IPS-15b (cell line): ENCODE data around the gene PKD2L2.
A peak's percentile ranks its signal among the peaks of the same experiment; 100 is the strongest.
"Not testable (repeated sequence)": the region's sequence is repeated elsewhere in the genome, so short reads cannot be mapped to it uniquely, and the experiment has no call there.

Experiments used
- H3K27me3 ChIP-seq: one replicate; pipeline ENCODE4 v1.6.1; 2013; ENCODE audit warnings: low read length; ENCODE audit not compliant: control insufficient read depth, insufficient read depth
- H3K36me3 ChIP-seq: one replicate; pipeline ENCODE4 v1.6.1; 2013; ENCODE audit warnings: low read length; ENCODE audit not compliant: control insufficient read depth, insufficient read depth
- H3K4me1 ChIP-seq: one replicate; pipeline ENCODE4 v1.6.1; 2013; ENCODE audit warnings: mild to moderate bottlenecking, low read length; ENCODE audit not compliant: control insufficient read depth, insufficient read depth
- H3K4me3 ChIP-seq: one replicate; pipeline ENCODE4 v1.5.1; 2013; ENCODE audit warnings: low read depth, low read length
- H3K9ac ChIP-seq: one replicate; pipeline ENCODE4 v1.6.1; 2013; ENCODE audit warnings: low read depth, mild to moderate bottlenecking, low read length
- H3K9me3 ChIP-seq: one replicate; pipeline ENCODE4 v1.6.1; 2013; ENCODE audit warnings: mild to moderate bottlenecking, low read length; ENCODE audit not compliant: control insufficient read depth, insufficient read depth

Gene PKD2L2

DNA sequence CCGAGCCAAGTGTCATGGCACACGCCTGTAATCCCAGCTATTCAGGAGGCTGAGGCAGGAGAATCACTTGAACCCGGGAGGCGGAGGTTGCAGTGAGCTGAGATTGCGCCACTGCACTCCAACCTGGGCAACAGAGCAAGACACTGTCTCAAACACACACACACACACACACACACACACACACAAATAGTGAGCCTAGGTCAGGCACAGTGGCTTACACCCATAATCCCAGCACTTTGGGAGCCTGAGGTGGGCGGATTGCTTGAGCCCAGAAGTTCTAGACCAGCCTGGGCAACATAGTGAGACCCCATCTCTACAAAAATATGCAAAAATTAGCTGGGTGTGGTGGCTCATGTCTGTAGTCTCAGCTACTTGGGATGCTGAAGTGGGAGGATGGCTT lies 25.6 kb upstream of the PKD2L2 start:
- not testable (repeated sequence) for H3K36me3 ChIP-seq, H3K27me3 ChIP-seq, H3K4me3 ChIP-seq, H3K4me1 ChIP-seq, H3K9ac ChIP-seq, H3K9me3 ChIP-seq

DNA sequence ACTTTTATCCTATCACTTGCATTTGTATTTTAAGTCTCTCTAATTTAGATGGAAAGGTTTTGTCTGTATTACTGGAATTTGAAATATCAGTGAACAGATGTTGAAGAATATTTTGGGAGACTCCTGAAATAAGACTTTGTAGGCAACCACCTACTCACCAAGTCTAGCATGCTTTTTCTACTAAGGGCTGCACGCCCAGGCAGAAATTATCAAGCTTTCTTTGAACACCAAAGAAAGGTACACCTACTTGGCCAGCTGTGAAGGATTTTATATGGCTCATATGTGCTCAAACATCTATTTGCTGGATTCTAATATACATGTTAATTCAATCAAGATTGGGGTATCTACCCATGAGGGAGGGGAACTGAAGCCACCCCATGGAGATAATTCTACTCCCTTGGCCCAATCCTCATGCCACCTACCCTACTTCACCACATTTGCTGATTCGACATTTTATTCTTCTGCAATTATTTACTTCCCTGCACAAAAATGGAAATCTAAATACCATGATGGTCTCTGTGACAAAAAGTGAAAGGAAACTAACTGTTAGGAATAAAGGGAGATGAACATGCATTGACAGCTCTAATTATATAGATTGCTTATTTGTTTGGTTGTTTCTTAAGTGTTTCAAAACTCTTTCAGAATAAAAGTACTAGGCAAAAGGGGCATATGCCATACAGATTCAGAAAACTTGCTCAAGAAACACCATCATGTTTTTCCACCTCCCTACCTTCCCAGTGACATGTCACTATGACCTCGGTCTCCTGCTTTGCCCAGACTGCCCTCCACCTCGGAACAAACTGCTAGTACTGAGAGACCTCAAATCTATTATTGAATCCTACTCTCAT lies 22.5 kb upstream of the PKD2L2 start:
- Histone ChIP-seq H3K36me3 (no peaks in the 10 kb centered on the region), H3K4me3 (no peak overlapping the region), H3K9me3 (no peaks in the 10 kb centered on the region), H3K9ac (no peak overlapping the region), H3K4me1 (no peaks in the 10 kb centered on the region), H3K27me3 (no peaks in the 10 kb centered on the region)

DNA sequence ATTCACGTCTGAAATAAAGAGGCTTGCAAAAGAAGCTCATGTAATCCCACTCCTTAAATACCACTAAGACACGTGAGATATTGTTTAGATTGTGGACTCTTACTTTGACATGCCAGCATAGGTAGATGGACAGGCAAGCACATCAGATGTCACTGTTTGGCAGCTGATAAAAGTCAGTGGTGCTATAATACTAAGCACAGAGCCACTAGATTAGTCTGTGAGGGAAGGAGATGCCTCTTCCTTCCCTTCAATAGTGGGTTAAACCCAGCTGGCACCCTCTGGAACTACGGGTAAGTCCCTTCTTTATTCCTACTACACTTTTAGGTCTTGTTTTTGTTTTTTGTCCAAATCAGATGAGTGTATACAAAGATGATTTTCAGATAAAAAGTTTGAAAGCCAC lies 21.6 kb upstream of the PKD2L2 start, which contains the start of gene MYOT:
MYOT (plus strand) TSS at position 197 of the 400 bp plus-strand sequence. CDS start 2,792 bp downstream, outside the sequence.
- H3K36me3 ChIP-seq, result no peaks in the 10 kb centered on the region
- H3K9ac ChIP-seq, result no peak within 1 kb of the TSS
- H3K9me3 ChIP-seq, result no peaks in the 10 kb centered on the region
- no peaks in the 10 kb centered on the region for H3K27me3 ChIP-seq
- no peaks in the 10 kb centered on the region for H3K4me1 ChIP-seq
- no peak within 1 kb of the TSS for H3K4me3 ChIP-seq

DNA sequence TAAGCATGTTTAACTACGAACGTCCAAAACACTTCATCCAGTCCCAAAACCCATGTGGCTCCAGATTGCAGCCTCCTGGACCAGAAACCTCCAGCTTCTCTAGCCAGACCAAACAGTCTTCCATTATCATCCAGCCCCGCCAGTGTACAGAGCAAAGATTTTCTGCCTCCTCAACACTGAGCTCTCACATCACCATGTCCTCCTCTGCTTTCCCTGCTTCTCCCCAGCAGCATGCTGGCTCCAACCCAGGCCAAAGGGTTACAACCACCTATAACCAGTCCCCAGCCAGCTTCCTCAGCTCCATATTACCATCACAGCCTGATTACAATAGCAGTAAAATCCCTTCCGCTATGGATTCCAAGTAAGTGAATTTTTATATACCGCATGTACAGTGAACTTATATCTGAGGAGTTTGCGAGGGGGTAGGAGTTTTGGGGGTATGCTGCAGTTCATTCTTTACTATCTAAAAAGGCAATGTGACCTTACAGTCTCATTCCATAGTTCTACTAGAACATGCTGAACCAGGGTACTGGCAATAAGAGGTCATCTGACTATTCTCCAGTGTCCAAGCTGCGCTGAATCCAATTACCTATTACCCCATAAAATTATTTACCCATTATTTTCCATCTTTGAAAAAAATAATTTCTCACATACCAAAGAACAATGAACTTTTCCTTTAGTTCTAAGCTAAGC lies 18.5 kb upstream of the PKD2L2 start:
- H3K27me3 ChIP-seq, result no peaks in the 10 kb centered on the region

DNA sequence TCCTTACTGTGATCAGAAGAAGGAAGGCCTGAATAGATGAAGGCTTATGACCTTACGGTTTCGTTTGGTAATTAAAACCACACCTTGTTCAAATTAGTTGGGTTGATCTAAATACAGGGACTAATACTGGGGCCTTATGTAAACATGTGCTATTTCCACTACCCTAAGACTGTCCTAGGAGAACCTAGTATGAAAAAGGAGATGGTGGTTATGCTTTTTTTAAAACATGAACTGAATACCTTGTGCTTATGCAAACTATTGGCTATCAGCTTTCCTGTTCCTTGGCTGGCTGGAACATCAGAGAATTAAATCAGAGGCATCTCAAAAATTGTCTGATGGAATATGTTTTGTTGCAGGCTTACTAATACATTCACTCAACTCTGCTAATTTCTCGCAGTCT lies 17.7 kb upstream of the PKD2L2 start:
- Histone ChIP-seq H3K9ac (no peak overlapping the region), H3K36me3 (no peaks in the 10 kb centered on the region), H3K27me3 (no peaks in the 10 kb centered on the region), H3K9me3 (no peaks in the 10 kb centered on the region), H3K4me1 (no peaks in the 10 kb centered on the region), H3K4me3 (no peak overlapping the region)

More for the DNA sequence above, 18.5 kb upstream of the PKD2L2 start:
- Histone ChIP-seq H3K9me3 (no peaks in the 10 kb centered on the region), H3K4me3 (no peak overlapping the region), H3K36me3 (no peaks in the 10 kb centered on the region), H3K4me1 (no peaks in the 10 kb centered on the region), H3K9ac (no peak overlapping the region)

DNA sequence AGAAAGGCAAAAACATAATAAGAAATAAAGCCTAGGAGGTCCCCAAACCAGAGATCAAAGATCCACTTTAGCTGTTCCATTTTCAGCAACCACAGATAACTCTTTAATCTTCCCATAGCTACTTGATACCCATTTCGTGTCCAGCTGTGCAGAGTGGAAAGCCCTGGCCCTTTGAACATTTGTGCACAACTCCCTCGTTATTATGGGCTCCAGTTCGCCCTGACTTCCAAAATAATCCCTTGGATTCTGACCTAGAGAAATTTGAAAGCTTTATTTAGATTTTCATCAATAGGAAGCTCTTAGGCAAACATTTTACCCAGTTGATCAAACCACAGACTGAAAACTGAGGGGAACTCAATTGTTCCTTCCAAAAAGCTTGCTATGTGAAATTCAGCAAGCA lies 16.8 kb upstream of the PKD2L2 start:
- Histone ChIP-seq H3K4me3 (no peak overlapping the region), H3K9me3 (no peaks in the 10 kb centered on the region), H3K4me1 (no peaks in the 10 kb centered on the region), H3K27me3 (no peaks in the 10 kb centered on the region), H3K9ac (no peak overlapping the region), H3K36me3 (no peaks in the 10 kb centered on the region)

DNA sequence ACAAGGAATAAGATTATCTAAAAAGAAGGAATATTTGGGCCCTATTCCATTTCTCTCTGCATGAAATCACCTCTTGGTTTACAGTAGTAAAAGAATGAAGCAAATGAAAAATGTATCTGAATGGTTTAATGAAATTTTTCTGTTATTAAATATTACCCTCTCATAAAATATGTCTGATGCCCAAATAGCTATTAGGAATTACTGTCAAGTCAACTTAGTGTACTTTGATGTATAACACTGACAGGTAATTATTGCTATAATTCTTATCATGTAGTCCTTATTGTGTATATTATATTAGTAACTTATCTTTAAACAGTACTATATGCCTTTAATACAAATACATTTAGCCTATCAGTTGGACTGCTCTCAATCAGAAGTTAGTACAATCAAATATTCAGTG lies 13.2 kb upstream of the PKD2L2 start:
- no peaks in the 10 kb centered on the region for H3K4me1 ChIP-seq
- H3K36me3 ChIP-seq, result no peaks in the 10 kb centered on the region
- no peak overlapping the region for H3K4me3 ChIP-seq
- H3K9me3 ChIP-seq, result no peaks in the 10 kb centered on the region
- H3K27me3 ChIP-seq, result no peaks in the 10 kb centered on the region
- H3K9ac ChIP-seq, result no peak overlapping the region

DNA sequence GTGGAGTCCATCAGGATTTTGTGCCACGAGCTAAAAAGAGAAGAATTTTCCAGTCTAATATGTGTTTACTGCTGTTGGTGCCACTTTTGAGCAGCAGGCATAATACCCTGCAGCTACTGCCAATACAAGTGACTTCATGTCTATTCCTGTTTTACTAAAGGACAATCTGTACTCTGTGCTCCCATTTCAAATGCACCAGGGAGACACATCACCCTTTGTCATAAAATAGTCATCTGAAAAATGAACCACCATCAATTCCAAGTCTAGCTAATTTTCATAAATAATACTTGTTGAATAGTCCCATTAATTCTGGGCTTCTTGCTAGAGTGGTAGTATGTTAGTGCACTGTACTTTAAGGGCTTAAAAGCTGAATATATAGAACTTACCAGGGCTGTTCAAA lies 8.9 kb upstream of the PKD2L2 start:
- Histone ChIP-seq H3K9me3 (no peaks in the 10 kb centered on the region), H3K27me3 (no peaks in the 10 kb centered on the region), H3K4me1 (no peaks in the 10 kb centered on the region), H3K9ac (no peak overlapping the region), H3K36me3 (no peaks in the 10 kb centered on the region), H3K4me3 (no peak overlapping the region)

DNA sequence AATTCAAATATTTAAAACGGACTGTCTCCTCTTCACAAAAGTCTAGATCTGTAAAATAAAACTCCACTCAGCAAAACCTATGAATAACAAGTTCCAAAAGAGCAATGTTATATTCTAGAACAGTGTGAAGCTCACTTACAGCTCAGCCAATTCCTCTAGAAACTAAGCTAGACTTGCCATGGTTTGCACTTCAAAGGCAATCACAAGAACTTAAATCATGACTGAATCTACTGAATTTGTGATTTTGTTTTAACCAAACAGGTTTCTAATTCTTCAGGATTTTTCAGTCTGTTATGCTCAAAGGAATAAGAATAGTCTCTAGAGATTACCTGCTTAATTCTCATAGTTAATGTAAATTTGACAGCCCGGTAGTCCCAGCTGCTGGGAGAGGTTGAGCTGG lies 1.4 kb upstream of the PKD2L2 start:
- H3K36me3 ChIP-seq, result no peaks in the 10 kb centered on the region
- no peaks in the 10 kb centered on the region for H3K9me3 ChIP-seq
- no peak overlapping the region for H3K9ac ChIP-seq
- no peaks in the 10 kb centered on the region for H3K4me1 ChIP-seq
- H3K4me3 ChIP-seq, result no peak overlapping the region
- H3K27me3 ChIP-seq, result no peaks in the 10 kb centered on the region

DNA sequence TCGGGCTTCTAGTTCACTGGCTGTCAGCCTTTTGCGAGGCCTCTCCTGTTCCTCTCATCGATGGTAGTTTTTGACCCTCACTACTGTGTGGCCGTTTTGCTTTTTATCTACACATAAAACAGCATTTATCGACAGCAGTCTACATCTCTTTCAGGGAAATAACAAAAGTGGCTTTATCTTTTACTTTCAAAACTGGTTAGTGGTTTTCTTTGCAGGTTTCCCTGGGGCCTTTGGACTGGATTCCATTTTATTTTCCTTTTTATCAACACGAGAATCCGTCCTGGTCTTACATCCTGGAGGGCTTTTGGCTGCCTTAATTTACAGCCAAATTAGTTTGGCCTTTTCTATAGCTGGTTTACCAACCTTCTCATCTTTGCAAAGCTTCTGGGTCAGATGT lies 793 bp upstream of the PKD2L2 start:
- no peaks in the 10 kb centered on the region for H3K36me3 ChIP-seq
- no peaks in the 10 kb centered on the region for H3K4me1 ChIP-seq
- no peaks in the 10 kb centered on the region for H3K27me3 ChIP-seq
- peak overlapping the region; percentile 83 for H3K4me3 ChIP-seq
- H3K9ac ChIP-seq, result peak overlapping the region; percentile 73
- no peaks in the 10 kb centered on the region for H3K9me3 ChIP-seq

DNA sequence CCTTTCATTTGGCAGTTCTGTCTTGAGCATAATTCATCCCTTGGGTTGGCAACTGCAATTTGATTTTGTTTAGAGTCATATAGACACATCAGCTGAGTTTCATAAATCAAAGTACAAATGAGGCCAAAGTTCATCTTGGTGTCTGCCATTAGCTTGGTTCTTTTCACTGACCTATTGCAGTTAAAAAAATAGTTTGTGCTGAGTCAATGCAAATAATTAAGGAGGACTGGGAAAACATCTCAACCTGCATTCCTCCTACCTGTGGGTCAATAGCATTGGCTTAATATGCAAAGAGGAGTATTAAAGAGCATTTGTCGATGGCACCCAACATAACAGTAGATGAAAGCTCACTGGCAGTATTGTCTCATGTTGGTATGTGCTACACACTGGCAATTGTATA lies 1.6 kb downstream of the PKD2L2 start:
- Histone ChIP-seq H3K27me3 (no peaks in the 10 kb centered on the region), H3K36me3 (no peaks in the 10 kb centered on the region), H3K4me3 (no peak overlapping the region), H3K9ac (no peak overlapping the region), H3K9me3 (no peaks in the 10 kb centered on the region), H3K4me1 (no peaks in the 10 kb centered on the region)

DNA sequence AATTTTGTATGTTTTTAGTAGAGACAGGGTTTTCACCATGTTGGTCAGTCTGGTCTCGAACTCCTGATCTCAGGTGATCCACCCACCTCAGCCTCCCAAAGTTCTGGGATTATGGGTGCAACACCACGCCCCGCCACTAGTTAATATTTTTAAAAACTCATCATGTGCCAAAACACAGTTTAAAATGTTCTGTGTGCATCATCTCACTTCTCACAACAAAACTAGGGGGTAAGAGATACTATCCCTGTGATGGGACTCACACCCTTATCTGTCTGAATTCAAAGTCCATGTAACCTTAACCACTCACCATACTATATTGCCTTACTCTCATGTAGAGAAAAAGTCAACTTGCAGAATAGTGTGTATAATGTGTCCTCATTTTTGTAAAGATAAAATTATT lies 2.6 kb downstream of the PKD2L2 start:
- H3K36me3 ChIP-seq, result no peaks in the 10 kb centered on the region
- no peaks in the 10 kb centered on the region for H3K27me3 ChIP-seq
- H3K9me3 ChIP-seq, result no peaks in the 10 kb centered on the region
- no peak overlapping the region for H3K9ac ChIP-seq
- H3K4me1 ChIP-seq, result no peaks in the 10 kb centered on the region
- no peak overlapping the region for H3K4me3 ChIP-seq
